ENCODE results near the gene HSF5.

DNA sequence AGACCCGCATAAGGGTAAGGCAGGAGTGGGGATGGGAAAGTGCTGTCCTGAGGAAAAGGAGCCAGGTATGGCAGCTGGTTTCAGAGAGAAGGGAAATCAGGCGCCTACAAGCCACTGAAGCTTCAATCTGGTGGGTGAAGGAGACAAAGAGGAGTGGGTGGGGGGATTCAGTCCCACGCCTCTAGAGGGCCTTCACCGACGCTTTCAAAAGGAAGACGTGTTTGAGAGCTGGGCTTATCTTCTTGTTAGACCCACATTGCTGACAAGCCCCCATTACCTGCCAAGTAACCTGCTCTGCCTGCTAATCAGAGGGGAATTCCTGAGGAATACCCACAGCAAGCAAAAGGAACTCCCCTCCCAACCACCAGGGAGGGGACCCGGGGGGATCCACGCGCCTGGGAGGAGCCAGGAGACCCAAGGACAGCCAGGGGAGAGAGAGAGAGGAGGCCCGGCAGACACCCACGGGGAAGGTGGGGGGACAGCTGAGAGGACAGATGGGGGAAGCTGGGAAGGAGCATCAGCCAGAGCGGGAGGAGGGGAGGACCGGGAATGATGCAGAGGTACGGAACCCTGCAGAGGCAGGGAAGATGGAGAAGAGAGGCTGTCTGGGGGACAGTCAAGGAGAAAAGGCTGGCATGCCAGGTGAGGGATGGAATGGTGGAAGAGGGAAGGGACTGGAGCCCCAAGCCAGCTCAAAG, 25.2 kb upstream of the HSF5 start:
- TF ChIP-seq, protein P1, sequence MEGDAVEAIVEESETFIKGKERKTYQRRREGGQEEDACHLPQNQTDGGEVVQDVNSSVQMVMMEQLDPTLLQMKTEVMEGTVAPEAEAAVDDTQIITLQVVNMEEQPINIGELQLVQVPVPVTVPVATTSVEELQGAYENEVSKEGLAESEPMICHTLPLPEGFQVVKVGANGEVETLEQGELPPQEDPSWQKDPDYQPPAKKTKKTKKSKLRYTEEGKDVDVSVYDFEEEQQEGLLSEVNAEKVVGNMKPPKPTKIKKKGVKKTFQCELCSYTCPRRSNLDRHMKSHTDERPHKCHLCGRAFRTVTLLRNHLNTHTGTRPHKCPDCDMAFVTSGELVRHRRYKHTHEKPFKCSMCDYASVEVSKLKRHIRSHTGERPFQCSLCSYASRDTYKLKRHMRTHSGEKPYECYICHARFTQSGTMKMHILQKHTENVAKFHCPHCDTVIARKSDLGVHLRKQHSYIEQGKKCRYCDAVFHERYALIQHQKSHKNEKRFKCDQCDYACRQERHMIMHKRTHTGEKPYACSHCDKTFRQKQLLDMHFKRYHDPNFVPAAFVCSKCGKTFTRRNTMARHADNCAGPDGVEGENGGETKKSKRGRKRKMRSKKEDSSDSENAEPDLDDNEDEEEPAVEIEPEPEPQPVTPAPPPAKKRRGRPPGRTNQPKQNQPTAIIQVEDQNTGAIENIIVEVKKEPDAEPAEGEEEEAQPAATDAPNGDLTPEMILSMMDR (IDR thresholded peaks at IDR 0.05): no peak
- no peak for TF ChIP-seq POLR2AphosphoS5 (IDR thresholded peaks at IDR 0.05)

All from esophagus muscularis mucosa (tissue), 3 donors.